Stimulated activated effector memory CD8-positive, alpha-beta T cell treated with anti-CD3 and anti-CD28 coated beads, Interleukin-12 subunit alpha, Interleukin-12 subunit beta, amount 100 ng/mL, for 72 hours (primary cell): ENCODE results near the gene CENATAC.
"Not testable (repeated sequence)": the region's sequence is repeated elsewhere in the genome, so short reads cannot be mapped to it uniquely, and the experiment has no call there.

Experiments used
- ATAC-seq: fragments of 150-1000 bp; cut with Tn5 transposase; 2 replicates; pipeline ENCODE4 v1.10.0; 2021
- DNase-seq, 2 donors: peaks; one replicate each; pipeline ENCODE4 v3.0.0; 2021 to 2022; ENCODE audit warnings: low spot score in 2 of 2
- H3K27ac Mint-ChIP-seq: one replicate; pipeline ENCODE4 v1.8.0; 2022; ENCODE audit warnings: mild to moderate bottlenecking, mixed read lengths
- H3K36me3 Mint-ChIP-seq: one replicate; pipeline ENCODE4 v1.8.0; 2022; ENCODE audit warnings: mild to moderate bottlenecking, mixed read lengths
- H3K4me1 Mint-ChIP-seq: one replicate; pipeline ENCODE4 v1.8.0; 2022; ENCODE audit warnings: mixed read lengths
- H3K4me3 Mint-ChIP-seq: one replicate; pipeline ENCODE4 v1.8.0; 2022; ENCODE audit warnings: mild to moderate bottlenecking, mixed read lengths
- H3K9me3 Mint-ChIP-seq: one replicate; pipeline ENCODE4 v1.8.0; 2022; ENCODE audit warnings: mixed read lengths

Gene CENATAC

GRCh38 chr11:119051440-119052162 lies 53.7 kb downstream of the CENATAC start:
- DNase-seq: no peak
- Mint-ChIP-seq H3K27ac (peak overlapping the region; percentile 37), H3K4me3 (no peak overlapping the region), H3K9me3 (no peaks in the 10 kb centered on the region), H3K4me1 (peaks cover 58% of the 10 kb centered on the region), H3K36me3 (peaks cover 100% of the 10 kb centered on the region)
- ATAC-seq: peak; percentile 20

- peaks cover 100% of the 10 kb centered on the region for H3K36me3 Mint-ChIP-seq
- ATAC-seq: no peak
- DNase-seq: no peak
- H3K4me3 Mint-ChIP-seq: no peak overlapping the region
- peak overlapping the region; percentile 13 for H3K27ac Mint-ChIP-seq
- H3K4me1 Mint-ChIP-seq: peaks cover 56% of the 10 kb centered on the region
- H3K9me3 Mint-ChIP-seq: no peaks in the 10 kb centered on the region
These were observed 54.4 kb downstream of the CENATAC start for GRCh38 chr11:119052163-119052814.

DNA sequence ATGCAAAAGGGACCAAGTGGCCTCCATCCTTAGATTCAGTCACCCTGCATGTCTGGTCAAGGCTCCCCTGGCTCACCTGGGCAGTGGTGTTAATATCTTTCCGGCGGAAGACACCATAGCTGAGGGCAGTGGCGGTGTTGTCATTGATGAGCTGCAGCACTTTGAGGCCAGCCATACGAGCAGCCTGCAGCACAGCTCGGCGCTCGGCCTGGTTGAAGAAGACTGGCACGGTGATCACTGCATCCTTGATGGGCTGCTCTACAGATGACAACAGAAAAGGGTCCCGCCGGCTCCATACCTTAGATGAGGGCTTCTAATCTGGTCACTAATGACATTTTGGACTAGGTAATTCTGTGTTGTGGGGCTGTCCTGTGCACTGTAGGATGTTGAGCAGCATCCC lies 56.5 kb downstream of the CENATAC start:
- Mint-ChIP-seq H3K36me3 (peaks cover 90% of the 10 kb centered on the region), H3K27ac (peak overlapping the region; percentile 13), H3K4me1 (peaks cover 65% of the 10 kb centered on the region), H3K9me3 (no peaks in the 10 kb centered on the region), H3K4me3 (no peak overlapping the region)
- ATAC-seq: no peak
- no peak for DNase-seq

DNA sequence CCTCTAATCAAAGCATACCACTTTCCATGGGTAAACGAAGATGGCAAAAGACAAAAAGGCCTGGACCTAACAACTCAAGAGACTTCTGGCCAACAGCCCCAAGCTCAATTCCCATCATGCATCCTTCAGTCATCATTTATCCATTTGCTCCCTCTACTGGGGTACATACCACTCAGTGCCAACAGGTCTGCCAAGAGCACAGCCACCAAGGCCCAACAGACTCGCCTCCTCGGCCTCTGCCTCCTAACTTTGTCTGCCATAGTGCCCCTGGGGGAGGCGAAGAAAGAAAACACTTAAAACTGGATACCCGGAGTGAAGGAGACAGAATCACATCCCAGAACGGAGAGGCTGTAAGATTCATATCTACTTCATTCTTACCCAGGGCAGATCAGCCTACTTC lies 58.0 kb downstream of the CENATAC start:
- H3K4me1 Mint-ChIP-seq: peaks cover 65% of the 10 kb centered on the region
- peak overlapping the region; percentile 98 for H3K27ac Mint-ChIP-seq
- peaks cover 75% of the 10 kb centered on the region for H3K36me3 Mint-ChIP-seq
- no peaks in the 10 kb centered on the region for H3K9me3 Mint-ChIP-seq
- peak overlapping the region; percentile 94 for H3K4me3 Mint-ChIP-seq
- DNase-seq: peak in 1 of 2 donors; percentile 55
- no peak for ATAC-seq

DNA sequence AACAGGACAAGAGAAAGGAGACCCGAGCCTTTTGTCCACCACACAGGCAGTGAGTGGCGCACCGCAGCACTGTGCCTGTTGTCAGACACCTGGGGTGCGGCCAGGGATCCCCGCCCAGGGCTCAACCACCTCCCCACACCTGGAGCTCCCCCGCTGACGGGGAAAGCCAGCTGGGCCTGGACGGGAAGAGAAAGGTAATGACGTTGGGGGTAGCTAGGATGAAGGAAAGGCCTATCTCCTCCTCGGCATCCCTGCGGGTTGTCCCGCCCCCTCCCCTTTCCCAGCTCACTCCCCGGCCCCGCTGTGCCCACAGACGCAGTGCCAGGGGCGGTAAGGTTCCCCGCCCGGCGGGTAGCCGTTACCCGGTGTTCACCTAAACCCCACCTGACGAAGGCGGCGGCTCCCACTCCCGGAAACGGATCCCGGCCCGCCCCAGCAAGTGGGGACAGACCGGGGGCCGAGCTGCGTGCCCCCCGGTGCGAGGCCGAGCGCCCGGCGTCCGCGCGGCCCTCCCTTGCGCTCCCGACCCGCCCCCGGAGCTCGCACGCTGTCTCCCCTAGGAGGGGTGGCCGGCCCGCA lies 58.6 kb downstream of the CENATAC start:
- Mint-ChIP-seq H3K27ac (peak overlapping the region; percentile 98), H3K9me3 (no peaks in the 10 kb centered on the region), H3K4me1 (peaks cover 60% of the 10 kb centered on the region), H3K36me3 (peaks cover 69% of the 10 kb centered on the region), H3K4me3 (peak overlapping the region; percentile 94)
- ATAC-seq: peak; percentile 5
- DNase-seq: peak in 1 of 2 donors; percentile 67

DNA sequence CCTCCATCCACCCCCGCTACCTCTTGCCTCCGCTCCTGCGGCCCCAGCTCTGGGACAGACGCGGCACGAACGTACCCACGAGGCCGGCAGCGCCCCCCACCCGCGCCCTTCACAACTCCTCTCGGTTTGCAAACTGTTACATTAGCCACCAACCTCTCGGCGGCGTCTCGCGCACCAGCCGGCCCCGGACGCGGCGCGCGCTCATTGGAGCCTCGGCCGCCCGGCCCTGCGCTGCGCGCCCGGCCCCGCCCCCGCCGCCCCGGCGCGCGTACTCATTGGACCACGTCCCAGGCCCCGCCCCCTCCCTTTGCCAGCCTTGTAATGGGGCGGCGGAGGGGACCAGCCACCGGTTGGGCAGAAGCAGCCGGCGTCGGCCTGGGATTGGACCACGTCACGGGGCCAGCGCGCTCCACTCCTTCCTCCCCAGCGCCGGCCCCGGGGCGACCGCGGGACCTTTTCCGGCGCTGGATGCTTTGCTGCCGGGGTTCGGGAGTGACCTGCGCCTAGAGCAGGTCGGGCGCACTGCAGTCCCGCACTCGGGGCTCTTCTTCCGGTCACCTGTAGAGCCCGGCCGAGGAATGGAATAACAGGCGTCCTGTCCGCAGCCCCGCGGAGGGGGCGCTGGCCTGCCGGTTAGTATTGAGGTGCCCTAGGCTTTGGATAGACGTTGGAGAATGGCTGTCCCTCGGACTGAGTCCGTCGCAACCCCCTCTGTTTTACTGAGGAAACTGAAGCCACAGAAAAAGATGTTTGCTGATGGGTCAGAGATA lies 59.2 kb downstream of the CENATAC start, which contains the start of gene HYOU1:
HYOU1 (minus strand) TSS at position 206 of the 770 bp plus-strand sequence. CDS start 1,045 bp downstream, outside the sequence.
- H3K4me3 Mint-ChIP-seq: peak within 1 kb of the TSS; percentile 94
- H3K4me1 Mint-ChIP-seq: peaks cover 55% of the 10 kb centered on the region
- H3K9me3 Mint-ChIP-seq: no peaks in the 10 kb centered on the region
- peaks cover 62% of the 10 kb centered on the region for H3K36me3 Mint-ChIP-seq
- DNase-seq (peak; percentile 97 to 98), ATAC-seq (peak; percentile 95)
- H3K27ac Mint-ChIP-seq: peak within 1 kb of the TSS; percentile 98

DNA sequence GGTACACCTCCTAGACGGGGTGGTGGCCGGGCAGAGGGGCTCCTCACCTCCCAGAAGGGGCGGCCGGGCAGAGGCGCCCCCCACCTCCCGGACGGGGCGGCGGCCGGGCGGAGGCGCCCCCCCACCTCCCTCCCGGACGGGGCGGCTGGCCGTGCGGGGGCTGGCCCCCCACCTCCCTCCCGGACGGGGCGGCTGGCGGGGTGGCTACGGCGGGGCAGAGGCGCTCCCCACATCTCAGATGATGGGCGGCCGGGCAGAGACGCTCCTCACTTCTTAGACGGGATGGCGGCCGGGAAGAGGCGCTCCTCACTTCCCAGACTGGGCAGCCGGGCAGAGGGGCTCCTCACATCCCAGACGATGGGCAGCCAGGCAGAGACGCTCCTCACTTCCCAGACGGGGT lies 61.2 kb downstream of the CENATAC start:
- peaks cover 43% of the 10 kb centered on the region for H3K36me3 Mint-ChIP-seq
- not testable (repeated sequence) for H3K27ac Mint-ChIP-seq, DNase-seq, H3K9me3 Mint-ChIP-seq, ATAC-seq, H3K4me3 Mint-ChIP-seq
- H3K4me1 Mint-ChIP-seq: peaks cover 41% of the 10 kb centered on the region

GRCh38 chr11:119061256-119061655 lies 63.3 kb downstream of the CENATAC start:
- ATAC-seq (no peak), DNase-seq (no peak)
- no peak overlapping the region for H3K4me3 Mint-ChIP-seq
- peak overlapping the region; percentile 29 for H3K27ac Mint-ChIP-seq
- peaks cover 21% of the 10 kb centered on the region for H3K36me3 Mint-ChIP-seq
- H3K9me3 Mint-ChIP-seq: no peaks in the 10 kb centered on the region
- H3K4me1 Mint-ChIP-seq: peaks cover 30% of the 10 kb centered on the region

- Mint-ChIP-seq H3K4me1 (peaks cover 32% of the 10 kb centered on the region), H3K27ac (no peak overlapping the region), H3K9me3 (no peaks in the 10 kb centered on the region), H3K4me3 (no peak overlapping the region), H3K36me3 (peaks cover 15% of the 10 kb centered on the region)
- no peak for ATAC-seq
- DNase-seq: no peak
These were observed 64.8 kb downstream of the CENATAC start for GRCh38 chr11:119062779-119063178.

DNA sequence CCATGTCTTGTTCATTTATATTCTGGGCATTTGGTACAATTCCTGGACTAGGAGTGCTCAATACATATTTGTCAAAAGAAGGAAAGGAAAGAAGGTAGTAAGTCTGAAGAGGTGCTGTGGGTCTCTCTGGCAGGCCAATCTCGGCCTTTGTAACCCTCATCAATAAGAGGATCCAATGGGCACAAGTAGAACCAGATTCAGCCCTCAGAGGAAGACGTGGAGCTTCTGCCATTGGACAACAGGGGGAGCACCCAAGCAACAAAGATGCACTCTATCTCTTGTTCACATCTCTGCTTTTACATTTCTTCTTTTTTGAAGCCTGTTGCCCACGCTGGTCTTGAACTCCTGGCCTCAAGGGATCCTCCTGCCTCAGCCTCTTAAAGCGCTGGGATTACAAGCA lies 67.4 kb downstream of the CENATAC start:
- Mint-ChIP-seq H3K9me3 (no peaks in the 10 kb centered on the region), H3K4me1 (peaks cover 29% of the 10 kb centered on the region), H3K27ac (peak overlapping the region; percentile 7), H3K4me3 (peak overlapping the region; percentile 90), H3K36me3 (peaks cover 28% of the 10 kb centered on the region)
- no peak for DNase-seq
- peak; percentile 43 for ATAC-seq
